SU-DHL-6 (cell line): ENCODE data around the gene TUBB.

Experiments used
- H2AFZ ChIP-seq: fragments of 200-600 bp; sonication (generic); 2 replicates; pipeline ENCODE4 v1.6.1; 2014; ENCODE audit warnings: low read depth, mild to moderate bottlenecking, moderate library complexity, mixed read lengths, antibody characterized with exemption, low read length; ENCODE audit not compliant: severe bottlenecking
- H3F3A ChIP-seq: fragments of 200-600 bp; shearing (Covaris generic); 2 replicates; pipeline ENCODE4 v1.6.0; 2016; ENCODE audit warnings: antibody characterized with exemption, mild to moderate bottlenecking; ENCODE audit not compliant: insufficient read depth
- H3K27ac ChIP-seq: fragments of 200-600 bp; sonication (generic); 2 replicates; pipeline ENCODE4 v1.5.1; 2016; ENCODE audit warnings: low read depth, mild to moderate bottlenecking, low read length, moderate library complexity, mixed read lengths
- H3K27me3 ChIP-seq: fragments of 200-600 bp; sonication (generic), shearing (Covaris generic); 2 replicates; pipeline ENCODE4 v1.6.0; 2014; ENCODE audit warnings: mild to moderate bottlenecking, low read length
- H3K36me3 ChIP-seq: fragments of 200-600 bp; sonication (generic); 2 replicates; pipeline ENCODE4 v1.6.1; 2014; ENCODE audit warnings: mild to moderate bottlenecking, low read length, mixed read lengths
- H3K4me2 ChIP-seq: fragments of 300-600, 200-600 bp; shearing (Covaris generic), sonication (generic); 2 replicates; pipeline ENCODE4 v1.6.0; 2014; ENCODE audit warnings: low read length, low read depth, mild to moderate bottlenecking; ENCODE audit not compliant: poor library complexity, severe bottlenecking
- H3K4me3 ChIP-seq: fragments of 200-600 bp; sonication (generic); 2 replicates; pipeline ENCODE4 v1.5.1; 2014; ENCODE audit warnings: antibody characterized with exemption, low read length, mild to moderate bottlenecking, mixed read lengths; ENCODE audit not compliant: insufficient read depth, poor library complexity, severe bottlenecking
- H3K79me2 ChIP-seq: fragments of 200-600 bp; sonication (generic); 2 replicates; pipeline ENCODE4 v1.6.1; 2014; ENCODE audit warnings: mild to moderate bottlenecking, low read length, moderate library complexity; ENCODE audit not compliant: insufficient read depth
- H3K9ac ChIP-seq: fragments of 200-600 bp; sonication (generic); 2 replicates; pipeline ENCODE4 v1.7.0; 2014; ENCODE audit warnings: mild to moderate bottlenecking, low read length
- H3K9me2 ChIP-seq: fragments of 200-600 bp; sonication (generic); replicated peaks from 2 replicates; pipeline ENCODE4 v1.6.1; 2014; ENCODE audit warnings: low read length; ENCODE audit not compliant: insufficient read depth
- H3K9me3 ChIP-seq: fragments of 200-600 bp; sonication (generic); 2 replicates; pipeline ENCODE4 v1.6.1; 2014; ENCODE audit warnings: low read length, mixed read lengths; ENCODE audit not compliant: insufficient read depth
- H4K20me1 ChIP-seq: fragments of 200-600 bp; sonication (generic); 2 replicates; pipeline ENCODE4 v1.6.1; 2014; ENCODE audit warnings: low read depth, mild to moderate bottlenecking, antibody characterized with exemption, low read length, moderate library complexity, mixed read lengths
- EZH2phosphoT487 ChIP-seq: fragments of 200-600 bp; sonication (generic), shearing (Covaris generic); conservative IDR thresholded peaks from 2 replicates; pipeline ENCODE4 v1.6.1; 2018; ENCODE audit warnings: mild to moderate bottlenecking, antibody characterized with exemption, low read length, moderate library complexity, mixed read lengths
- TF ChIP-seq, protein P1 (sequence below): fragments of 200-600 bp; sonication (generic); IDR thresholded peaks from one replicate; pipeline ENCODE4 v1.5.1; 2017; ENCODE audit warnings: antibody characterized with exemption, mild to moderate bottlenecking, low read length, moderate library complexity; ENCODE audit not compliant: insufficient read depth, poor library complexity, severe bottlenecking

Gene TUBB

GRCh38 chr6:30744054-30744805 lies 24.1 kb downstream of the TUBB start, which contains the start of gene IER3:
Gene IER3 (minus strand): TSS chr6:30744547. CDS start chr6:30744518, 29 bp downstream.
- Histone ChIP-seq H3K27ac (no peak within 1 kb of the TSS), H2AFZ (peak within 1 kb of the TSS; percentile 35)

GRCh38 chr6:30747300-30747687 lies 27.1 kb downstream of the TUBB start:
- Histone ChIP-seq H3K4me2 (no peak overlapping the region), H4K20me1 (no peaks in the 10 kb centered on the region), H3F3A (peaks cover 9% of the 10 kb centered on the region), H3K9ac (no peak overlapping the region), H3K27me3 (no peaks in the 10 kb centered on the region), H3K27ac (no peak overlapping the region), H3K9me2 (no peaks in the 10 kb centered on the region), H3K4me3 (no peak overlapping the region), H3K9me3 (no peaks in the 10 kb centered on the region), H3K79me2 (no peaks in the 10 kb centered on the region; the same call in 1 of the 2 replicates), H3K36me3 (no peaks in the 10 kb centered on the region), H2AFZ (no peak overlapping the region)
- TF ChIP-seq EZH2phosphoT487 = no peak
- TF ChIP-seq, protein P1, sequence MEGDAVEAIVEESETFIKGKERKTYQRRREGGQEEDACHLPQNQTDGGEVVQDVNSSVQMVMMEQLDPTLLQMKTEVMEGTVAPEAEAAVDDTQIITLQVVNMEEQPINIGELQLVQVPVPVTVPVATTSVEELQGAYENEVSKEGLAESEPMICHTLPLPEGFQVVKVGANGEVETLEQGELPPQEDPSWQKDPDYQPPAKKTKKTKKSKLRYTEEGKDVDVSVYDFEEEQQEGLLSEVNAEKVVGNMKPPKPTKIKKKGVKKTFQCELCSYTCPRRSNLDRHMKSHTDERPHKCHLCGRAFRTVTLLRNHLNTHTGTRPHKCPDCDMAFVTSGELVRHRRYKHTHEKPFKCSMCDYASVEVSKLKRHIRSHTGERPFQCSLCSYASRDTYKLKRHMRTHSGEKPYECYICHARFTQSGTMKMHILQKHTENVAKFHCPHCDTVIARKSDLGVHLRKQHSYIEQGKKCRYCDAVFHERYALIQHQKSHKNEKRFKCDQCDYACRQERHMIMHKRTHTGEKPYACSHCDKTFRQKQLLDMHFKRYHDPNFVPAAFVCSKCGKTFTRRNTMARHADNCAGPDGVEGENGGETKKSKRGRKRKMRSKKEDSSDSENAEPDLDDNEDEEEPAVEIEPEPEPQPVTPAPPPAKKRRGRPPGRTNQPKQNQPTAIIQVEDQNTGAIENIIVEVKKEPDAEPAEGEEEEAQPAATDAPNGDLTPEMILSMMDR = no peak

More at GRCh38 chr6:30744054-30744805, 24.1 kb downstream of the TUBB start, which contains the start of gene IER3:
- Histone ChIP-seq H3K4me3 (peak within 1 kb of the TSS; percentile 83), H3K36me3 (peaks cover 6% of the 10 kb centered on the region; the same call in 1 of the 2 replicates), H3K9ac (peak within 1 kb of the TSS; percentile 78; the same call in 1 of the 2 replicates), H4K20me1 (no peaks in the 10 kb centered on the region), H3K9me2 (no peaks in the 10 kb centered on the region), H3F3A (peaks cover 9% of the 10 kb centered on the region), H3K4me2 (peak within 1 kb of the TSS; percentile 74), H3K79me2 (peaks cover 7% of the 10 kb centered on the region; the same call in 1 of the 2 replicates), H3K9me3 (no peaks in the 10 kb centered on the region), H3K27me3 (no peaks in the 10 kb centered on the region)
- TF ChIP-seq, protein P1 = peak; percentile 72
- no peak for TF ChIP-seq EZH2phosphoT487

GRCh38 chr6:30747902-30748769 lies 28.0 kb downstream of the TUBB start:
- Histone ChIP-seq H2AFZ (no peak overlapping the region), H3K9me3 (no peaks in the 10 kb centered on the region), H3K9ac (no peak overlapping the region), H3K36me3 (no peaks in the 10 kb centered on the region), H3F3A (peaks cover 6% of the 10 kb centered on the region), H4K20me1 (no peaks in the 10 kb centered on the region), H3K79me2 (no peaks in the 10 kb centered on the region), H3K4me3 (no peak overlapping the region), H3K27me3 (no peaks in the 10 kb centered on the region), H3K27ac (no peak overlapping the region), H3K9me2 (no peaks in the 10 kb centered on the region), H3K4me2 (no peak overlapping the region)
- TF ChIP-seq EZH2phosphoT487 = no peak
